ENCODE results near the gene TGM4. TPM values are rescaled to one million over a fixed set of nuclear protein-coding genes. Genes with fewer than 3 reads are reported as not detected.

TGM4 gene
- total RNA-seq, 1 experiment from 2014 or later, result 0.61 TPM

GRCh38 chr3:44914936-44915335 is 40.5 kb downstream of the TGM4 start:
- no peak overlapping the region for H2AFZ ChIP-seq
- no peaks in the 10 kb centered on the region for H3K9me3 ChIP-seq (ENCODE audit: insufficient read depth, low read depth)
- H4K20me1 ChIP-seq (ENCODE audit: insufficient read depth), result no peaks in the 10 kb centered on the region
- no peaks in the 10 kb centered on the region for H3K36me3 ChIP-seq (ENCODE audit: low read depth)
- H3K9me2 ChIP-seq (ENCODE audit: insufficient read depth), result no peaks in the 10 kb centered on the region
- H3K4me3 ChIP-seq, result no peak overlapping the region
- TF ChIP-seq CTCF (conservative IDR thresholded peaks at IDR 0.05) (peak; percentile 48), EZH2 (IDR thresholded peaks at IDR 0.05; ENCODE audit: low read depth) (no peak)
- no peaks in the 10 kb centered on the region for H3K4me1 ChIP-seq (replicated peaks; ENCODE audit: insufficient read depth)
- H3K4me2 ChIP-seq, result no peak overlapping the region
- intact Hi-C loops (cut with micrococcal nuclease; ENCODE audit: unreplicated experiment), result loop anchor here (1.0 to 5.0 kb wide), 6 partner anchors 53 to 592 kb away; partner anchors contain the start of genes EXOSC7, TMEM42 and ZDHHC3
- ChIA-PET POLR2A (ENCODE audit: unreplicated experiment) (no interaction called here), CTCF (interaction anchor here (0.6 to 1.1 kb wide), 2 partner anchors 69 to 99 kb away, joined by 3 read pairs; no protein-coding TSS in a partner anchor)
- no peaks in the 10 kb centered on the region for H3K27me3 ChIP-seq (ENCODE audit: insufficient read depth, low read depth)
- H3F3A ChIP-seq (ENCODE audit: insufficient read depth, low read depth), result 0 out of 2 replicates have a peak, but pooled peaks cover 6% of the 10 kb centered on the region
- no peak overlapping the region for H3K27ac ChIP-seq
- peak in 1 of 2 experiments; percentile 30 for DNase-seq
- H3K79me2 ChIP-seq (ENCODE audit: low read depth), result no peaks in the 10 kb centered on the region
- BruUV-seq (replicated peaks), result no TSS peak

- H3K27ac ChIP-seq, result no peak overlapping the region
- no peak for DNase-seq
- intact Hi-C loops (cut with micrococcal nuclease; ENCODE audit: unreplicated experiment), result loop anchor here (5.0 kb wide), 2 partner anchors 61 to 121 kb away; partner anchors contain the start of genes EXOSC7 and ZDHHC3
- no peaks in the 10 kb centered on the region for H3K9me2 ChIP-seq (ENCODE audit: insufficient read depth)
- TF ChIP-seq CTCF (conservative IDR thresholded peaks at IDR 0.05) (no peak), EZH2 (IDR thresholded peaks at IDR 0.05; ENCODE audit: low read depth) (no peak)
- H4K20me1 ChIP-seq (ENCODE audit: insufficient read depth), result no peaks in the 10 kb centered on the region
- no peaks in the 10 kb centered on the region for H3K4me1 ChIP-seq (replicated peaks; ENCODE audit: insufficient read depth)
- CTCF ChIA-PET, result interaction anchor here (0.6 to 1.1 kb wide), 2 partner anchors 68 to 98 kb away, joined by 3 read pairs; no protein-coding TSS in a partner anchor
- no TSS peak for BruUV-seq (replicated peaks)
- POLR2A ChIA-PET (ENCODE audit: unreplicated experiment), result no interaction called here
- H3K9me3 ChIP-seq (ENCODE audit: insufficient read depth, low read depth), result no peaks in the 10 kb centered on the region
- H3F3A ChIP-seq (ENCODE audit: insufficient read depth, low read depth), result 0 out of 2 replicates have a peak, but pooled peaks cover 6% of the 10 kb centered on the region
- no peak overlapping the region for H2AFZ ChIP-seq
- H3K36me3 ChIP-seq (ENCODE audit: low read depth), result no peaks in the 10 kb centered on the region; the same call in 1 of the 2 replicates
- H3K4me2 ChIP-seq, result no peak overlapping the region
- no peaks in the 10 kb centered on the region for H3K79me2 ChIP-seq (ENCODE audit: low read depth)
- H3K4me3 ChIP-seq, result no peak overlapping the region
- no peaks in the 10 kb centered on the region for H3K27me3 ChIP-seq (ENCODE audit: insufficient read depth, low read depth)
Measured at GRCh38 chr3:44915702-44916438, 41.5 kb downstream of the TGM4 start.

DNA sequence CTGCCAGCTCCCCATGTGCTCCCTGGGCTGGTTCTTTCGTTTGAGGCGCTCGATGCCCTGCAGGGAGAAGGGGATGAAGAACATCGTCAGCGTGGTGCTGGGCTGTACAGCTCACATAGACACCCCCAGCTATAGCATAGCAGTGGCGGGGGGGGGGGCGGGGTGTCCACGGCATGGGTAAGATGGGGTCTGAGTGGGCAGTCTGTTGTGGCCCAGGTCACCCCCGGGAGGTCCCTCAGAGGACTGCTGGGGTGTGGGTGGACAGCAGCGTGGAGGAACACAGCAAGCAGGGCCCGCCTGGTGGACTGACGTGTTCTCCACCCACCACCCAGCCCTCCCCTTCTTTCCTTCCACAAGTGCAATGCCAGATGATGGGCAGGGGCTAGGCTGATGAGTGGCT is 43.7 kb downstream of the TGM4 start:
- Histone ChIP-seq H3K9me3 (ENCODE audit: insufficient read depth, low read depth) (no peaks in the 10 kb centered on the region), H3K9me2 (ENCODE audit: insufficient read depth) (no peaks in the 10 kb centered on the region), H3K4me1 (replicated peaks; ENCODE audit: insufficient read depth) (no peaks in the 10 kb centered on the region), H3K4me3 (no peak overlapping the region), H3K27ac (no peak overlapping the region), H3K79me2 (ENCODE audit: low read depth) (no peaks in the 10 kb centered on the region), H3F3A (ENCODE audit: insufficient read depth, low read depth) (0 out of 2 replicates have a peak, but pooled peaks cover 6% of the 10 kb centered on the region), H3K27me3 (ENCODE audit: insufficient read depth, low read depth) (no peaks in the 10 kb centered on the region), H3K36me3 (ENCODE audit: low read depth) (no peaks in the 10 kb centered on the region; the same call in 1 of the 2 replicates), H3K4me2 (no peak overlapping the region), H2AFZ (no peak overlapping the region), H4K20me1 (ENCODE audit: insufficient read depth) (no peaks in the 10 kb centered on the region)
- POLR2A ChIA-PET (ENCODE audit: unreplicated experiment), result no interaction called here
- intact Hi-C loops (cut with micrococcal nuclease; ENCODE audit: unreplicated experiment), result loop anchor here (5.0 kb wide), 2 partner anchors 59 to 119 kb away; partner anchors contain the start of genes EXOSC7 and ZDHHC3
- TF ChIP-seq EZH2 (IDR thresholded peaks at IDR 0.05; ENCODE audit: low read depth), result no peak
- no peak for TF ChIP-seq CTCF (conservative IDR thresholded peaks at IDR 0.05)
- BruUV-seq (replicated peaks), result no TSS peak
- CTCF ChIA-PET, result no interaction called here
- no peak for DNase-seq
